ENCODE measurements around the gene ZNF366. TPM values are rescaled to one million over a fixed set of nuclear protein-coding genes. Genes with fewer than 3 reads are reported as not detected.
A peak's percentile ranks its signal among the peaks of the same experiment; 100 is the strongest.

Gene ZNF366
- total RNA-seq, 1 experiment from 2014 or later = 0.12 TPM

- H3K36me3 ChIP-seq = no peaks in the 10 kb centered on the region
- H3K4me1 ChIP-seq = peaks cover 3% of the 10 kb centered on the region
- H3K27me3 ChIP-seq = no peaks in the 10 kb centered on the region
- no peak for DNase-seq
- no peaks in the 10 kb centered on the region for H3K9me3 ChIP-seq (replicated peaks)
- H3K4me3 ChIP-seq = no peak overlapping the region
- no peak overlapping the region for H3K27ac ChIP-seq
These were observed 24.4 kb upstream of the ZNF366 start for GRCh38 chr5:72531496-72532190.

GRCh38 chr5:72530196-72530595, 23.0 kb upstream of the ZNF366 start:
- no peaks in the 10 kb centered on the region for H3K9me3 ChIP-seq (replicated peaks)
- H3K4me1 ChIP-seq = no peaks in the 10 kb centered on the region
- DNase-seq = no peak
- no peak overlapping the region for H3K4me3 ChIP-seq
- no peaks in the 10 kb centered on the region for H3K27me3 ChIP-seq
- H3K36me3 ChIP-seq = no peaks in the 10 kb centered on the region
- no peak overlapping the region for H3K27ac ChIP-seq

DNA sequence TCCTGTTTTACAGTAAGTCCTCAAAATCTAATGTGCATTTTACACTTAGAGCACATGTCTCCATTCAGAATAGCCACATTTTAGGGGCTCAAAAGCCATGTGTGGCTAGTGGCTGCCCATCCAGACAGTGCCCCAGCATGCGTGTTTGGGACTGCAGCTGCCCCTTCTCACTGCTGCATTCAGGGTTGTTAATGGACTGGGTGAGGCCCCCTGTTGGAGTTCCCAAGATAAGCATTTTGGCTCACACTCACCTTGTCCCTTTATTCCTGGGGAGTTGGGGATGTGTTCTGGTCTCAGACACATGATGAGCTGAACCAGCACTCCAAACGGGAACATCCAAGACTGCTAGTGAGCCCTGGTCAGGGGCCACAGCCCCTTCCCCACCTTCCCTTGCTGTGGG, 22.2 kb upstream of the ZNF366 start:
- Histone ChIP-seq H3K27me3 (no peaks in the 10 kb centered on the region), H3K9me3 (replicated peaks) (no peaks in the 10 kb centered on the region)
- no peak for DNase-seq

GRCh38 chr5:72525816-72526215, 18.6 kb upstream of the ZNF366 start:
- Histone ChIP-seq H3K4me3 (no peak overlapping the region), H3K9me3 (replicated peaks) (peaks cover 9% of the 10 kb centered on the region), H3K36me3 (no peaks in the 10 kb centered on the region), H3K4me1 (no peaks in the 10 kb centered on the region; the same call in 1 of the 2 replicates), H3K27me3 (no peaks in the 10 kb centered on the region), H3K27ac (no peak overlapping the region)
- DNase-seq = no peak

More for the DNA sequence above, 22.2 kb upstream of the ZNF366 start:
- Histone ChIP-seq H3K4me3 (no peak overlapping the region), H3K36me3 (no peaks in the 10 kb centered on the region), H3K27ac (no peak overlapping the region), H3K4me1 (no peaks in the 10 kb centered on the region)

GRCh38 chr5:72523960-72524582, 16.9 kb upstream of the ZNF366 start:
- H3K4me1 ChIP-seq = no peaks in the 10 kb centered on the region; the same call in 1 of the 2 replicates
- no peaks in the 10 kb centered on the region for H3K27me3 ChIP-seq
- no peaks in the 10 kb centered on the region for H3K36me3 ChIP-seq
- DNase-seq = peak; percentile 34 to 79
- no peak overlapping the region for H3K27ac ChIP-seq
- peaks cover 14% of the 10 kb centered on the region for H3K9me3 ChIP-seq (replicated peaks)
- H3K4me3 ChIP-seq = no peak overlapping the region

GRCh38 chr5:72522607-72523006, 15.4 kb upstream of the ZNF366 start:
- Histone ChIP-seq H3K27ac (no peak overlapping the region), H3K9me3 (replicated peaks) (peaks cover 14% of the 10 kb centered on the region), H3K27me3 (no peaks in the 10 kb centered on the region), H3K4me3 (no peak overlapping the region), H3K36me3 (no peaks in the 10 kb centered on the region), H3K4me1 (no peaks in the 10 kb centered on the region; the same call in 1 of the 2 replicates)
- DNase-seq = no peak

- H3K4me1 ChIP-seq = peaks cover 12% of the 10 kb centered on the region
- no peak overlapping the region for H3K27ac ChIP-seq
- no peak for DNase-seq
- H3K4me3 ChIP-seq = no peak overlapping the region
- H3K36me3 ChIP-seq = no peaks in the 10 kb centered on the region
- H3K27me3 ChIP-seq = no peaks in the 10 kb centered on the region
- H3K9me3 ChIP-seq (replicated peaks) = peaks cover 14% of the 10 kb centered on the region
These were observed 11.9 kb upstream of the ZNF366 start for GRCh38 chr5:72519111-72519510.

DNA sequence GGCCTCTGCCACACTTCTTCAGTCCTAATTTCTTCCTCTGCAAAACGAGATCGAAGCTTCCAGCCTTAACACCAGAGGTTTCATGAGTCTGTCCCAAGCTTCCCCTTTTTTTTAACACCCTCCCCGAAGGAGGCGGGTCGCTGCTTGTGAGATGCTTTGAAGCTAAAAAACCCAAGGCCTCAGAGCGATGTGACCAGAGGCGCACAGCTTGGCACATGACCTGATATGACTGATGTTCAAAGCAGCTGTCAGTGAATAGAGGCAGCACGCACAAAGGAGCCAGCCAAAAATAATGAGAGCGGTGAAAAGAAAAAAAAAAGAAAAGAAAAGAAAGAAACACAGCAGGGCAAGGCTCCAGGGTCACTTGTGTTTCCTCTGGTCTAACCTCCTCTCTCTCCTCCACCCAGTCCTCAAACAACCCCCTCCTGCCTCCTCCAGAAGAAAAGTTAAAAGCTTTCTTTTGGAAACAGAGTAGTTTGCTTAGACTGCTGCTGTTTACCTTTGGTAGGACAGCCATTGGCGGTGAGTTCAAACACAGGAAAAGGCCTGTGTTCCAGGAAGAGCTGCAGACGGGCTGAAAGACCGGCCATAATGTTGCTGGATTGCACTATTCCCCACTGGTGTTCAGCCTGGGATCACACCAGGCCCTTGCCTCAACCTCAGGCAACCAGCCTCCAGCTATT, 10.9 kb upstream of the ZNF366 start:
- H3K36me3 ChIP-seq = no peaks in the 10 kb centered on the region
- H3K27ac ChIP-seq = no peak overlapping the region
- peak; percentile 26 to 50 for DNase-seq

DNA sequence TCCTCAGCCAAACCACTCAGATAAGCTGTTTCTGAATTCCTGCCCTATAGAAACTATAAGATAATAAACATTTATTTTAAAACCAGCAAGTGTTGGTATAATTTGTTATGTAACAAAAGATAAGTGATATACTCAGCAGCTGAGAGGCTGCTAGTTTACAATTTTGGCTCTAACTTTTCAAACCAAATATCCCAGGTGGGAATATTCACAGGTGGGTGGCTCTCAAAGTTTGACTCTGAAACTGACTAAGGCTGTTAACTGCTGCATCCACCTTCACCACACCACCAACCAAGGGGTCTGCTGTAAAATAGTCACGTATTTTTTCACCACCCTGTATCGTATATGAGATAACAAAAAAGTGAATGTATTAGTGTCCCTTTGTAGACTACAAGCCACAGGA, 9.7 kb upstream of the ZNF366 start:
- Histone ChIP-seq H3K9me3 (replicated peaks) (peaks cover 5% of the 10 kb centered on the region; the same call in 1 of the 2 replicates), H3K27me3 (no peaks in the 10 kb centered on the region), H3K27ac (no peak overlapping the region), H3K36me3 (no peaks in the 10 kb centered on the region), H3K4me3 (no peak overlapping the region), H3K4me1 (peaks cover 12% of the 10 kb centered on the region)
- DNase-seq = no peak

More for the DNA sequence above, 10.9 kb upstream of the ZNF366 start:
- Histone ChIP-seq H3K9me3 (replicated peaks) (peaks cover 14% of the 10 kb centered on the region), H3K4me1 (peaks cover 12% of the 10 kb centered on the region), H3K27me3 (no peaks in the 10 kb centered on the region), H3K4me3 (no peak overlapping the region)

DNA sequence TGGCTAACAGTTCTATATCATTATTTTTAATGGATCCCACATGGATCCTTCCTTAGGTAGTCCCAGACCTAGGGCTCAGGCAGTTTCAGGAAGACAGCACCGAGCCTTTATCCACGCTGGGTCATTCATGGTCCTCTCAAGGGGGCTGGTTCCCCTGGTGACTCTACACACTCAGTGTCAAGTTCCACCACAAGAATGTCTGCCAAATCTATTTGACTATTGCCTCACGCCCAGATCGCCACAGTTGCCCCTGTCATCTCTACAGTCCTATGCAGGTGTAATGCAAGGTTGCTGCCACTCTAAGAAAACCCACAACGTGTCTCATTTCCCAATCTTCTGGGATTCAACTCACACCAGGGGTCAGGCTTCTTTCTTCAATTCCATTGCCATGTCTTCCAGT, 8.0 kb upstream of the ZNF366 start:
- H3K9me3 ChIP-seq (replicated peaks) = peaks cover 8% of the 10 kb centered on the region; the same call in 1 of the 2 replicates
- H3K27me3 ChIP-seq = no peaks in the 10 kb centered on the region
- no peaks in the 10 kb centered on the region for H3K36me3 ChIP-seq
- DNase-seq = peak; percentile 80 to 89
- H3K27ac ChIP-seq = peak overlapping the region; percentile 34
- no peak overlapping the region for H3K4me3 ChIP-seq
- peaks cover 14% of the 10 kb centered on the region for H3K4me1 ChIP-seq

DNA sequence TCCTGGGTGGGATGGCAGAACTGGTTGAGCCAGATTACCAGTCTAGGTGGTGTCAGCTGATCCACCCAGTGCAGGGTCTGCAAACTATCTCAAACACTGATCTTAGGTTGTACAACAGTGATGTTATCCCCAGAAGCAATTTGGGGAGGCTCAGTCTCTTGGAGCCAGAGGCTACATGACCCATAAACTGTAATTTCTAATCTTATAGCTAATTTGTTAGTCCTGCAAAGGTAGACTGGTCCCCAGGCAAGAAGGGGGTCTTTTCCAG, 5.3 kb upstream of the ZNF366 start:
- no peak overlapping the region for H3K27ac ChIP-seq
- no peaks in the 10 kb centered on the region for H3K27me3 ChIP-seq
- no peak overlapping the region for H3K4me3 ChIP-seq
- 0 out of 2 replicates have a peak, but pooled peaks cover 3% of the 10 kb centered on the region for H3K9me3 ChIP-seq (replicated peaks)
- peaks cover 20% of the 10 kb centered on the region for H3K4me1 ChIP-seq
- no peaks in the 10 kb centered on the region for H3K36me3 ChIP-seq
- DNase-seq = no peak

DNA sequence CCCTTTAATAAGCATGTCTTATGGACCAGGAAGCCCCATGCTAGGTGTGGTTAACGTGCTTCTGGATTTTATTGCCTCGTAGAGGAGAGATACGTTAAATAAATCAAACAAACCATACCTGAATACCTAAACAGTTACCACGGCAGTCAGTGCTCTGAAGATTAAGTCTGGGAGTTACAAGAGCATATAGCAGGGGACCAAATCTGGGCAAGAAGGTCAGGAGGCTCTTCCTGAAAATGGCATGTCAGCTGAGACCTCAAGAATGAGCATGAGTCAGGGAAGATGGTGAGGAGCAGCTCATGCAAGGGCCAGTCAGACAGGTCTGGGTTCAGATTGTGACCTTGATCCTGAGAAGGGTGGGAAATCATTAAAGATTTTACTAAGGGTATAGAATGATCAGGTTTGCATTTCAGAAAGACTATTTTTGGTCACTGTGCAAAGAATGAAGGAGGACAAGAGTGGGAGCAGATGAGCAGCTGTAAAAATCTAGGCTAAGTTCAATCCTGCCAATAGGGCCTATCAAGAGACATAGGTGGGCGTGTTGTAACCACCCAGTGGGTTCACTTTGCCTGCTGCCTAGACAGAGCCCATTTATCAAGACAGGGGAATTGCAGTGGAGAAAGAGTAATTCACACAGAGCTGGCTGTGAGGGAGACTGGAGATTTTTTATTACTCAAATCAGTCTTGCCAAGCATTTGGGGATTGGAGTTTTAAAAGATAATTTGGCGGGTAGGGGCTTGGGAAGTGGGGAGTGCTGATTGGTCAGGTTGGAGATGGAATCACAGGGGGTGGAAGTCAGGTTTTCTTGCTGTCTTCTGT, 4.8 kb upstream of the ZNF366 start:
- Histone ChIP-seq H3K36me3 (no peaks in the 10 kb centered on the region), H3K27me3 (no peaks in the 10 kb centered on the region), H3K4me1 (peaks cover 21% of the 10 kb centered on the region), H3K27ac (no peak overlapping the region), H3K4me3 (no peak overlapping the region), H3K9me3 (replicated peaks) (0 out of 2 replicates have a peak, but pooled peaks cover 3% of the 10 kb centered on the region)
- DNase-seq = no peak

- H3K27me3 ChIP-seq = no peaks in the 10 kb centered on the region
- H3K4me3 ChIP-seq = no peak overlapping the region
- H3K4me1 ChIP-seq = peaks cover 21% of the 10 kb centered on the region
- no peak for DNase-seq
- no peaks in the 10 kb centered on the region for H3K36me3 ChIP-seq
- no peak overlapping the region for H3K27ac ChIP-seq
- 0 out of 2 replicates have a peak, but pooled peaks cover 3% of the 10 kb centered on the region for H3K9me3 ChIP-seq (replicated peaks)
These were observed 4.2 kb upstream of the ZNF366 start for GRCh38 chr5:72511366-72511765.

DNA sequence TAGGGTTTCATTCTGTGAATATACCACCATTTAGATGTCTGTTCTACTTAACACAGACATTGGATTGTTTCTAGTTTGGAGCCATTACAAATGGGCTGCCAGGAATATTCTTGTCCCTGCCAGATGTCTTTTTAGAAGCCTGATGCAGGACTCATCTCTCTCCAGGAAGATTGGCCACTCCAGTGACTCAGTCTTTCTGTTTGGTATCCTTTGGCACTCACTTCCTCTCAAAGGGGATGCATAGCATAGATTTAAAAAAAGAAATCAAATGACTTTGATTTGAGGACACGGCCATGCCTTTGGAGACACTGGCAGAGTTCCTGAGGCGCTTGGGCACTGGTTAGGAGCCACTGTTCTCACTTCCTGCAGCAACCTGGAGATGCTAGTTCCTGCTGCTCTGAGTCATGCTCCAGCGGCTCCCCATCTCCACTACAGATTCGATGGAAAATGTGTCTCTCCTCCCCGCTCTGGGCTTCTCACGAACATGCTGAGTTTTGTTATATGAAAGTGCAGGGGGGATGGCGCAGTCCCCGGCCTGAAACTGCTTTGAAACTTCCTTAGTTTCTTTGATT, 3.5 kb upstream of the ZNF366 start:
- H3K4me1 ChIP-seq = peaks cover 21% of the 10 kb centered on the region
- H3K27me3 ChIP-seq = no peaks in the 10 kb centered on the region
- no peak overlapping the region for H3K27ac ChIP-seq
- H3K4me3 ChIP-seq = no peak overlapping the region
- 0 out of 2 replicates have a peak, but pooled peaks cover 3% of the 10 kb centered on the region for H3K9me3 ChIP-seq (replicated peaks)
- H3K36me3 ChIP-seq = no peaks in the 10 kb centered on the region
- no peak for DNase-seq

All from SJCRH30 (cell line).